ENCODE data around the gene NEDD4. TPM values are rescaled to one million over a fixed set of nuclear protein-coding genes. Genes with fewer than 3 reads are reported as not detected.

The NEDD4 gene
- total RNA-seq, 1 experiment from 2014 or later = 18.8 TPM

DNA sequence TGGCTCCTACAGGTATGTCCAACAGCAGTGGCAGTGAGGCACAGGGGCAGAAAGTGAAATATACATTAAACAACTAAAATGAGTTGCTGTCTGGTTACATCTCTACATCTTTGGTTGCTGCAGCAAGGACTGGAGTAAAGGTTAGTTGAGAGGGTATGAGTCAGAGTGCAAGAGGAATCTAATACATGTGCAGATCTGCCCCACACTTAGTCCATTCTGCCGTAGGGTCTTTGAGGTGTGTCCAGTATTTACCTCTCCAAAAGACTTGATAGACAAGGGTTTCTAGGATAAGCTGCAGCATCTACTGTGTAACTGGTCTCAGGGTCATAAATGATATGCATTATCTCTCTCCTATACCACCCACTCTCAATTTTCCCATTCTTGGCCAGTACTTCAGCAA is 6.2 kb upstream of the NEDD4 start:
- CTCF ChIA-PET = no interaction called here

DNA sequence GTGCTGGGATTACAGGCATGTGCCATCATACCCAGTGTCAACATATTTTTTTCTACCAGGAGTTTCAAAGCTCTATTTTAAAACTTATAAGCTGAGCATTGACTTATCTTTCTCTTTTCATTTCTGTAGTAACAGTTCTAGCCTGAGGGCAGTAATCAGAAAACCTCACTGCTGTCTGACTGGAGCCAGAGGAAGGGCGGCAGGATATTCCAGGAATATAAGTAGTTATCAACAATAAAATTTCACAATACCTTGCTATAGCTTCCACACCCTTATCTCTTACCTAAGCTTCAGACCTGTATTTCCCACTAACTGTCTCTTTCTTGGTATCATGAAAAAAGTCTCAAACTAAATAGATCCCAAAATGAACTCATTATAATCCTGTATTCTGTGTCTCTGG is 5.1 kb upstream of the NEDD4 start:
- TF ChIP-seq TCF7L2 (IDR thresholded peaks at IDR 0.05; ENCODE audit: low read depth, low read length) (no peak), REST (IDR thresholded peaks at IDR 0.05; ENCODE audit: insufficient read depth in 1 of 2, low read depth in 2 of 2, low read length in 1 of 2) (no peak), POLR2AphosphoS5 (IDR thresholded peaks at IDR 0.05; ENCODE audit: low read depth, low read length) (no peak), CTCF (IDR thresholded peaks at IDR 0.05) (no peak), SIN3A (IDR thresholded peaks at IDR 0.05; ENCODE audit: borderline replicate concordance, insufficient read depth, low read depth, low read length) (no peak)
- DNase-seq (ENCODE audit: low read depth, low spot score) = no peak
- H3K27me3 ChIP-seq (ENCODE audit: control insufficient read depth, insufficient read depth, low read length) = no peaks in the 10 kb centered on the region
- H3K27ac ChIP-seq (ENCODE audit: low read length) = no peak overlapping the region
- H3K9me3 ChIP-seq (ENCODE audit: control insufficient read depth, insufficient read depth, low read depth, low read length) = no peaks in the 10 kb centered on the region
- no TSS peak for BruUV-seq (replicated peaks)
- H3K36me3 ChIP-seq (ENCODE audit: control insufficient read depth, insufficient read depth, low read length) = no peaks in the 10 kb centered on the region
- CTCF ChIA-PET = no interaction called here
- intact Hi-C loops (cut with micrococcal nuclease; ENCODE audit: unreplicated experiment) = loop anchor here (10.0 kb wide), 1 partner anchor 246 kb away; the partner anchor contains the start of gene RFX7
- no peaks in the 10 kb centered on the region for H3K4me1 ChIP-seq (ENCODE audit: control insufficient read depth, insufficient read depth, low read length)
- ATAC-seq = no peak
- no peak overlapping the region for H3K4me3 ChIP-seq (ENCODE audit: low read depth in 2 of 2, low read length in 2 of 2)
- in situ Hi-C loops (cut with HindIII; ENCODE audit: low pct_unique_long_range_greater_than_20kb, low sequenced_read_pairs) = no loop called here
- POLR2A ChIA-PET = no interaction called here

More for the DNA sequence above, 6.2 kb upstream of the NEDD4 start:
- Histone ChIP-seq H3K27ac (ENCODE audit: low read length) (no peak overlapping the region), H3K27me3 (ENCODE audit: control insufficient read depth, insufficient read depth, low read length) (no peaks in the 10 kb centered on the region), H3K4me1 (ENCODE audit: control insufficient read depth, insufficient read depth, low read length) (no peaks in the 10 kb centered on the region), H3K4me3 (ENCODE audit: low read depth in 2 of 2, low read length in 2 of 2) (no peak overlapping the region), H3K9me3 (ENCODE audit: control insufficient read depth, insufficient read depth, low read depth, low read length) (no peaks in the 10 kb centered on the region), H3K36me3 (ENCODE audit: control insufficient read depth, insufficient read depth, low read length) (no peaks in the 10 kb centered on the region)
- ATAC-seq (no peak), DNase-seq (ENCODE audit: low read depth, low spot score) (no peak)
- intact Hi-C loops (cut with micrococcal nuclease; ENCODE audit: unreplicated experiment) (loop anchor here (10.0 kb wide), 1 partner anchor 245 kb away; the partner anchor contains the start of gene RFX7), in situ Hi-C loops (cut with HindIII; ENCODE audit: low pct_unique_long_range_greater_than_20kb, low sequenced_read_pairs) (no loop called here)
- POLR2A ChIA-PET = no interaction called here
- no TSS peak for BruUV-seq (replicated peaks)
- no peak for TF ChIP-seq POLR2AphosphoS5 (IDR thresholded peaks at IDR 0.05; ENCODE audit: low read depth, low read length)
- no peak for TF ChIP-seq REST (IDR thresholded peaks at IDR 0.05; ENCODE audit: insufficient read depth in 1 of 2, low read depth in 2 of 2, low read length in 1 of 2)
- TF ChIP-seq CTCF (IDR thresholded peaks at IDR 0.05) = no peak
- no peak for TF ChIP-seq TCF7L2 (IDR thresholded peaks at IDR 0.05; ENCODE audit: low read depth, low read length)
- no peak for TF ChIP-seq SIN3A (IDR thresholded peaks at IDR 0.05; ENCODE audit: borderline replicate concordance, insufficient read depth, low read depth, low read length)

Data from Panc1 (cell line).